HepG2 (cell line): ENCODE measurements around the gene MSANTD1. TPM values are rescaled to one million over a fixed set of nuclear protein-coding genes. Genes with fewer than 3 reads are reported as not detected.

Experiments
- ATAC-seq: fragments of 200-7000 bp; cut with Tn5 transposase; 3 replicates; pipeline ENCODE4 v1.9.1; 2020; ENCODE audit warnings: mild to moderate bottlenecking, moderate library complexity
- BruUV-seq: library from RNA; stranded (reverse); fragments of 400-500 nt; replicated peaks from 2 replicates; lab custom pipeline; 2021; lab: Mats Ljungman, UMichigan
- CTCF ChIA-PET: fragments of 300-600 bp; formaldehyde crosslinking; extraction: SDS; loops from one replicate; lab custom pipeline; 2021; ENCODE audit warnings: low total read pairs, inconsistent platforms, low intra/inter-chr PET ratio; lab: Yijun Ruan, JAX
- POLR2A ChIA-PET: fragments of 350-600 bp; sonication (Branson Sonifier 250); formaldehyde crosslinking; loops from one replicate; lab custom pipeline; 2020; ENCODE audit warnings: antibody characterized with exemption, inconsistent platforms; lab: Yijun Ruan, JAX
- DNase-seq: peaks from one replicate; pipeline ENCODE4 v3.0.0-alpha.2; 2015; ENCODE audit warnings: low spot score
- FAIRE-seq: peaks from 3 replicates; lab custom pipeline; 2011; peaks lifted over from hg19 to GRCh38; lab: Jason Lieb, UNC
- H2AFZ ChIP-seq: one replicate; pipeline ENCODE4 v1.6.1; 2011; ENCODE audit warnings: low read length, inconsistent platforms
- H3K27ac ChIP-seq: fragments of 300-600 bp; 3 replicates; pipeline ENCODE4 v1.8.0; 2011; ENCODE audit warnings: mixed run types, mild to moderate bottlenecking, mixed read lengths, low read length, inconsistent platforms; ENCODE audit not compliant: insufficient read depth; ENCODE audit errors: extremely low read length
- H3K27me3 ChIP-seq, 2 experiments: fragments of 200-600 bp in 1 of 2; 2 replicates in 1 of 2; 3 replicates in 1 of 2; pipeline versions ENCODE4 v1.6.0 to v1.8.0; 2011; ENCODE audit warnings: low read length in 2 of 2, mild to moderate bottlenecking in 2 of 2, moderate library complexity in 2 of 2, inconsistent platforms in 1 of 2; ENCODE audit not compliant: insufficient read depth in 2 of 2, control insufficient read depth in 1 of 2
- H3K36me3 ChIP-seq, 2 experiments: fragments of 200-600 bp in 1 of 2; replicated peaks in 1 of 2; 2 replicates in 1 of 2; 3 replicates in 1 of 2; pipeline versions ENCODE4 v1.5.1 to v1.8.0; 2011; ENCODE audit warnings: low read length in 2 of 2, inconsistent platforms in 1 of 2; ENCODE audit not compliant: insufficient read depth in 2 of 2, control insufficient read depth in 1 of 2
- H3K4me1 ChIP-seq: 2 replicates; pipeline ENCODE4 v1.5.1; 2012; ENCODE audit warnings: low read length, inconsistent platforms; ENCODE audit not compliant: insufficient read depth
- H3K4me2 ChIP-seq: 2 replicates; pipeline ENCODE4 v1.6.0; 2011; ENCODE audit warnings: low read depth, low read length, inconsistent platforms
- H3K4me3 ChIP-seq, 3 experiments: fragments of 200-600 bp in 1 of 3; sonication (generic), shearing (Covaris generic) in 1 of 3; replicated peaks in 1 of 3; 2 replicates each; pipeline ENCODE4 v1.5.1; 2011 to 2016; ENCODE audit warnings: low read length in 3 of 3, inconsistent platforms in 2 of 3, low read depth in 2 of 3, mild to moderate bottlenecking in 2 of 3, control low read depth in 1 of 3, mixed read lengths in 1 of 3; ENCODE audit not compliant: insufficient read depth in 1 of 3
- H3K79me2 ChIP-seq: one replicate; pipeline ENCODE4 v1.6.1; 2011; ENCODE audit warnings: low read length, inconsistent platforms; ENCODE audit not compliant: insufficient read depth
- H3K9ac ChIP-seq: 2 replicates; pipeline ENCODE4 v1.6.0; 2011; ENCODE audit warnings: mild to moderate bottlenecking, low read depth, low read length, inconsistent platforms; ENCODE audit not compliant: insufficient read depth
- H3K9me3 ChIP-seq: 2 replicates; pipeline ENCODE4 v1.5.1; 2012; ENCODE audit warnings: mild to moderate bottlenecking, low read length
- H4K20me1 ChIP-seq: 2 replicates; pipeline ENCODE4 v1.6.0; 2011; ENCODE audit warnings: inconsistent platforms, mild to moderate bottlenecking, low read length, moderate library complexity; ENCODE audit not compliant: insufficient read depth
- CBFB ChIP-seq: sonication (generic); formaldehyde crosslinking; IDR thresholded peaks from 2 replicates; pipeline ENCODE4 v1.4.0; 2020; ENCODE audit warnings: missing genetic modification reagents
- HMGA1 ChIP-seq: sonication (generic); formaldehyde crosslinking; conservative IDR thresholded peaks from 2 replicates; pipeline ENCODE4 v1.4.0; 2020; ENCODE audit warnings: missing genetic modification reagents
- ZNF883 ChIP-seq: sonication (generic); formaldehyde crosslinking; IDR thresholded peaks from 2 replicates; pipeline ENCODE4 v1.5.1; 2020; ENCODE audit warnings: mild to moderate bottlenecking, missing genetic modification reagents; ENCODE audit errors: not compliant biosample characterization
- WGBS: methylation state at CpG from one replicate; pipeline ENCODE4 v1.1.6; 2017; ENCODE audit warnings: low lambda C conversion rate; 5-methylcytosine and 5-hydroxymethylcytosine counted together
- in situ Hi-C: cut with HindIII; loops from 2 replicates; pipeline ENCODE4 v1.10.0; 2017; ENCODE audit warnings: low pct_unique_long_range_greater_than_20kb; ENCODE audit not compliant: extremely low pct_ligation_motif_present
- intact Hi-C: fragments of 100-400 bp; cut with micrococcal nuclease; formaldehyde crosslinking; loops from one replicate; pipeline ENCODE4 v1.10.0; 2022; ENCODE audit not compliant: unreplicated experiment
- polyA plus RNA-seq, 8 experiments: library from polyadenylated mRNA; depleted of rRNA in 3 of 8; stranded (reverse) in 7 of 8; unstranded in 1 of 8; fragments of >200 nt; fragmentation: Illumina TruSeq in 4 of 8; extraction: Trizol in 4 of 8; gene quantifications; 2 replicates each; pipeline versions ENCODE4 v1.2.1 to v1.2.3, GENCODE V29; 2011 to 2016; ENCODE audit warnings: low read depth in 4 of 8, missing spikeins in 1 of 8, mixed read lengths in 1 of 8; ENCODE audit not compliant: insufficient read depth in 1 of 8
- total RNA-seq, 5 experiments: library from RNA; depleted of rRNA; stranded (reverse); fragments of >200 nt; fragmentation: Illumina TruSeq; extraction: Trizol; gene quantifications; 2 replicates each; pipeline ENCODE4 v1.2.3, GENCODE V29; 2016; ENCODE audit warnings: low read depth in 1 of 5

The MSANTD1 gene
- total and polyA plus RNA-seq, 2 of the 13 experiments (the other 11 are each of a cell fraction or from before 2014, with no cell fraction given) = 0.22 to 0.40 TPM

DNA sequence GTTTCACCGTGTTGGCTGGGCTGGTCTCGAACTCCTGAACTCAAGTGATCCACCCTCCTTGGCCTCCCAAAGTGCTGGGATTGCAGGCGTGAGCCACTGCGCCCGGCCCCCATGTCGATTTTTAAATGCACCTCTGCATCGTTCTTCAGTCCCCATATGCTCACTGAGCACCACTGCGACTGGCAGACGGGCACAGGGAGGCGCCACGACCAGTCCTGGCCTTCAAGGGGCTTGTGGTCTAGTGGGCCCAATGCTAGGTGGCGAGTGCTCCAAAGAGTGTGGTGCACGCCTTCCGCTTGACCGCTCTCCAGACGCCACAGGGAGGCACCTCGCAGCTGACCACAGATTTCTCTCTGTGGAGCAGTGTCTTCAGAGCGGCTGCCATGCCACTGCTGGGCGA lies 11.7 kb upstream of the MSANTD1 start:
- 98% methylated on average over 19 of the region's 19 CpGs for WGBS
- no peak for ATAC-seq
- Histone ChIP-seq H2AFZ (no peak overlapping the region), H3K27ac (no peak overlapping the region), H3K4me2 (no peak overlapping the region), H3K4me3 (no peak overlapping the region)
- intact Hi-C loops (no loop called here), in situ Hi-C loops (no loop called here)
- BruUV-seq = no TSS peak
- POLR2A ChIA-PET = no interaction called here
- FAIRE-seq = no peak
- no peak for TF ChIP-seq CBFB
- TF ChIP-seq ZNF883 (CRISPR knock-in tag) = peak; percentile 19
- TF ChIP-seq, all 625 proteins: peak for 1
- Histone ChIP-seq H3K9me3 (no peaks in the 10 kb centered on the region), H3K79me2 (no peaks in the 10 kb centered on the region), H3K9ac (no peak overlapping the region), H3K36me3 (peaks cover 33 to 60% of the 10 kb centered on the region in 2 experiments), H4K20me1 (no peaks in the 10 kb centered on the region), H3K27me3 (no peaks in the 10 kb centered on the region), H3K4me1 (peaks cover 17% of the 10 kb centered on the region)
- no peak for DNase-seq
- CTCF ChIA-PET = no interaction called here

DNA sequence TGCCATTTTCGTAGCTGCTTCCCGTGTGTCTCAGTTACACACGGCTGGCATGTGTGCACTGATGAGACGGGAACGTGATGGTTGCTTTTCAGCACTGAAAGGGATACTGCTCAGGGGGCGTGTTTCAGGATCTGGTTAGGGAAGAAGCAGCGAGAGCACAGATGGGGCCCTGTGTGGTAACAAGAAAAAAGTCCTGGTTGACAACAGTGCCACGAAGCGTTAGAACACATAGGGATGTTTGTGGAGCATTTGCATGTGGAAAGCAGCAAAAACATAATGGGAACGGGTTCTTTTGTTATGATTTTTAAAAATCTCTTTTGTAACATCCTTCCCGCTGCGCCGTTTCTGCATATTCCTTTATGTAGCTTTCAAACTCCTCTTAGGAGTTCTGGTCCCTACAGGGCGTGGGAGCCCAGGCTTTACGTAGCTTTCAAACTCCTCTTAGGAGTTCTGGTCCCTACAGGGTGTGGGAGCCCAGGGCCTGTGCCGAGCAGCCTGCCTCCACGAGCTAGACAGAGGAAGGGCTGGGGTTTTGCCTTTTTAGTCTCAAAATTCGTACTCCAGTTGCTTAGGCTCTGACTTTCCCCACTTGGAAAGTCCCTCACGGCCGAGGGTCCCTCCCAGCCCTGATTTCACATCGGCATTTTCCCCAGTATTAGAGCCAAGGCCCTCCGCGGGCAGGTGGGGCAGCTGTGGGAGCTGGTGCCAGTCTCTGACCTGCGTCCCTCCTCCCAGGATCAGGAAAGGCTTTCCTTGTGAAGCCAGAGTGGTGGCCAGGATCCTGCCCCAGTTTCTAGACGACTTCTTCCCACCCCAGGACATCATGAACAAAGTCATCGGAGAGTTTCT lies 11.0 kb upstream of the MSANTD1 start:
- H3K36me3 ChIP-seq = peaks cover 30 to 54% of the 10 kb centered on the region in 2 experiments
- no peak for FAIRE-seq
- TF ChIP-seq ZNF883 (CRISPR knock-in tag) = peak; percentile 12
- no peak for TF ChIP-seq HMGA1 (CRISPR knock-in tag)
- TF ChIP-seq, all 625 proteins: peak for 1
- no peak overlapping the region for H2AFZ ChIP-seq
- no TSS peak for BruUV-seq
- WGBS = 98% methylated on average over 26 of the region's 26 CpGs
- POLR2A ChIA-PET = no interaction called here
- ATAC-seq (no peak), DNase-seq (no peak)
- in situ Hi-C loops (no loop called here), intact Hi-C loops (no loop called here)
- H3K27ac ChIP-seq = no peak overlapping the region
- H3K27me3 ChIP-seq = no peaks in the 10 kb centered on the region
- H3K4me1 ChIP-seq = peaks cover 17% of the 10 kb centered on the region
- H3K79me2 ChIP-seq = no peaks in the 10 kb centered on the region
- H3K9ac ChIP-seq = no peak overlapping the region
- H3K4me3 ChIP-seq = no peak overlapping the region
- H3K9me3 ChIP-seq = no peaks in the 10 kb centered on the region
- no peak overlapping the region for H3K4me2 ChIP-seq
- CTCF ChIA-PET = no interaction called here
- H4K20me1 ChIP-seq = no peaks in the 10 kb centered on the region
